GM06990 (cell line): ENCODE data around the gene TEX38.

Source experiments
- DNase-seq: peaks from one replicate; pipeline ENCODE4 v3.0.0-alpha.2; 2011; ENCODE audit not compliant: insufficient read length; ENCODE audit errors: extremely low read depth
- H3K27me3 ChIP-seq: replicated peaks from 2 replicates; pipeline ENCODE4 v1.6.0; 2011; ENCODE audit warnings: low read length; ENCODE audit not compliant: control insufficient read depth, insufficient read depth
- H3K36me3 ChIP-seq: 2 replicates; pipeline ENCODE4 v1.5.1; 2011; ENCODE audit warnings: low read length; ENCODE audit not compliant: control insufficient read depth, insufficient read depth
- H3K4me3 ChIP-seq: replicated peaks from 2 replicates; pipeline ENCODE4 v1.5.1; 2011; ENCODE audit warnings: low read depth, mild to moderate bottlenecking, control low read depth, low read length
- TF ChIP-seq, protein P1 (sequence below): IDR thresholded peaks from 2 replicates; pipeline ENCODE4 v1.5.1; 2011; ENCODE audit warnings: low read length, control low read depth, mild to moderate bottlenecking, inconsistent platforms; ENCODE audit not compliant: insufficient read depth, poor library complexity, severe bottlenecking

Gene TEX38

DNA sequence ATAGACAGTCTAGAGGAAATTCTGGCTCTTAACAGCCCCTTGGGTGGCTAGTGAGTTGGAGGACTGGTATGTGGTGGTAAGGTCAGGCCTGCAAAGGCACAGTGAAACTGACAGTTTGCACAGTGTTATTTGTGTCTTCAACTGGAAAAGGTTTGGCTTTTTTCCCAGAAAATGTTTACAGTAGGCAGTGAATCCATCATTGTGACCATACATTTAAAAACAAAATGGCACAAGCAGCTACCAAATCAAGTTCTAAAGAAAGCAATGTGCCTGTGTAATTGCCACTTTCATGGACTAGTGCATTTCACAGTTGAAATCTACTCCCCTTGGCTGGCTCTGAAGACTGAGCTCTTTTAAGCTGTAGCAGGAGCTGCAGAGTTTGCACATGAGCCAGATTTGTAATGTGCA is 28.3 kb upstream of the TEX38 start:
- no peaks in the 10 kb centered on the region for H3K27me3 ChIP-seq
- no peaks in the 10 kb centered on the region; the same call in 1 of the 2 replicates for H3K36me3 ChIP-seq
- H3K4me3 ChIP-seq: no peak overlapping the region
- no peak for DNase-seq
- TF ChIP-seq, protein P1, sequence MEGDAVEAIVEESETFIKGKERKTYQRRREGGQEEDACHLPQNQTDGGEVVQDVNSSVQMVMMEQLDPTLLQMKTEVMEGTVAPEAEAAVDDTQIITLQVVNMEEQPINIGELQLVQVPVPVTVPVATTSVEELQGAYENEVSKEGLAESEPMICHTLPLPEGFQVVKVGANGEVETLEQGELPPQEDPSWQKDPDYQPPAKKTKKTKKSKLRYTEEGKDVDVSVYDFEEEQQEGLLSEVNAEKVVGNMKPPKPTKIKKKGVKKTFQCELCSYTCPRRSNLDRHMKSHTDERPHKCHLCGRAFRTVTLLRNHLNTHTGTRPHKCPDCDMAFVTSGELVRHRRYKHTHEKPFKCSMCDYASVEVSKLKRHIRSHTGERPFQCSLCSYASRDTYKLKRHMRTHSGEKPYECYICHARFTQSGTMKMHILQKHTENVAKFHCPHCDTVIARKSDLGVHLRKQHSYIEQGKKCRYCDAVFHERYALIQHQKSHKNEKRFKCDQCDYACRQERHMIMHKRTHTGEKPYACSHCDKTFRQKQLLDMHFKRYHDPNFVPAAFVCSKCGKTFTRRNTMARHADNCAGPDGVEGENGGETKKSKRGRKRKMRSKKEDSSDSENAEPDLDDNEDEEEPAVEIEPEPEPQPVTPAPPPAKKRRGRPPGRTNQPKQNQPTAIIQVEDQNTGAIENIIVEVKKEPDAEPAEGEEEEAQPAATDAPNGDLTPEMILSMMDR: no peak

DNA sequence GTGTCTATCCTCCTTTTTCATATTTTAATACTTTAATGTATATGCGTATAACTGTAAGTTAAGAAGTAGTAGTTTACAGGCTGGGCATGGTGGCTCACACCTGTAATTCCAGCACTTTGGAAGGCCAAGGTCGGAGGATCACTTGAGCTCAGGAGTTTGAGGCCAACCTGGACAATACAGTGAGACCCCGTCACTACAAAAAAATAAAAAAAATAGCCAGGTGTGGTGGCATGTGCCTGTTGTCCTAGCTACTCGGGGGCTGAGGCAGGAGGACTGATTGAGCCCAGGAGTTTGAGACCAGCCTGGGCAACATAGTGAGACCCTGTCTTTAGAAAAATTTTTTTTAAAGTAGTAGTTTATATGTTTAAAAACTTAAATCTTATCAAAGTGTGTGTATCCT is 25.8 kb upstream of the TEX38 start:
- no peak for DNase-seq
- TF ChIP-seq, protein P1: no peak
- Histone ChIP-seq H3K27me3 (no peaks in the 10 kb centered on the region), H3K4me3 (no peak overlapping the region), H3K36me3 (no peaks in the 10 kb centered on the region; the same call in 1 of the 2 replicates)

DNA sequence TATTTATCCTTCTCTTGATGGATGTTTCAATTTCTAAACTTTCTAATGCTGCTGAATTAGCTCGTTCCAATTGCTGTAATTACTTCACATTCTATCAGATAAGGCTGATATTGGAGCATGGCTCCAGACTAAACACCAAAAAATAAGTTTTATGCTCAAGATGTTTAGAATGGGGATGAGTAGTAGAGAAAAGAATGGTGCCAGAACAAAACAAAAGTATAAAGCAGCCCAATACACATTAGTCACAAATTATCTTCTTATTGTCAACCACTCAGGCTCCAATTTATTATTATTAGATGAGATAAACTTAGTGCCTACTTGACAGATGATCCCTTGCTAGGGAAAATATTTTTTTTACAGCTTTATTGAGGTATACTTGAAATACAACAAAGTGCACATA is 25.3 kb upstream of the TEX38 start:
- Histone ChIP-seq H3K27me3 (no peaks in the 10 kb centered on the region), H3K4me3 (no peak overlapping the region), H3K36me3 (no peaks in the 10 kb centered on the region; the same call in 1 of the 2 replicates)
- TF ChIP-seq, protein P1: no peak
- no peak for DNase-seq

DNA sequence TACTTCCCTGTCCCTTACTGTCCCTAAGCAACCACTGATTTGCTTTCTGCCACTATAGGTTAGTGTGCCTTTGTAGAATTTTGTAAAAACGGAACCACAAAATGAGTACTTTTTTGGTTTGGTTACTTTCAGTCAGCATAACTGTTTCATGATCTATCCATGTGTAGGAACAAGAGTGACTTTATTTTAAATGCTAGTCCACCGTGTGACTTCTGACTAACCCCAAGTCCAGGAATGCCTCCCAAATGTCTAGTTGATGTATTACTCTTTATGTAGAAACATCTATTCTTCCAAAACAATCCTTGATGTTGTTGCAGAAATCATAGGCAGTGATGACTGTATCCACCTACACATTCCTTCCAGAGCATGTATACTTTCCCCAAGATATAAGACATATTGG is 24.8 kb upstream of the TEX38 start:
- TF ChIP-seq, protein P1: no peak
- no peak overlapping the region for H3K4me3 ChIP-seq
- no peaks in the 10 kb centered on the region; the same call in 1 of the 2 replicates for H3K36me3 ChIP-seq
- no peak for DNase-seq
- H3K27me3 ChIP-seq: no peaks in the 10 kb centered on the region

DNA sequence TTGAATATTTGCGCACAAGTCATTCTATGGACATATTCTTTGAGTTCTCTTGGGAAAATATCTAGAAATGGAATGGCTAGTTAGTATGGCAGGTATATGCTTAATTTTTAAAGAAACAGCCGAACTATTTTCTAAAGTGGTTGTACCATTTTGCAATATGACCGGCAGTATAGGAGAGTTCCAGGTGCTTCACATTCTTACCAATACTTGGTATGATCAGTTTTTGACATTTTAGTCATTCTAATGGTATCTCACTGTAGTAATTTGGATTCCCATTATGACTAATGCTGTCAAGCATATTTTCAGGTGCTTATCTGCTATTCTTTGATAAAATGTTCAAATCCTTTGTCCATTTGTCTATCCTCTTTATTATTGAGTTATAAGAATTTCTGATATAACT is 24.0 kb upstream of the TEX38 start:
- Histone ChIP-seq H3K4me3 (no peak overlapping the region), H3K36me3 (no peaks in the 10 kb centered on the region; the same call in 1 of the 2 replicates), H3K27me3 (no peaks in the 10 kb centered on the region)
- TF ChIP-seq, protein P1: no peak
- DNase-seq: no peak

DNA sequence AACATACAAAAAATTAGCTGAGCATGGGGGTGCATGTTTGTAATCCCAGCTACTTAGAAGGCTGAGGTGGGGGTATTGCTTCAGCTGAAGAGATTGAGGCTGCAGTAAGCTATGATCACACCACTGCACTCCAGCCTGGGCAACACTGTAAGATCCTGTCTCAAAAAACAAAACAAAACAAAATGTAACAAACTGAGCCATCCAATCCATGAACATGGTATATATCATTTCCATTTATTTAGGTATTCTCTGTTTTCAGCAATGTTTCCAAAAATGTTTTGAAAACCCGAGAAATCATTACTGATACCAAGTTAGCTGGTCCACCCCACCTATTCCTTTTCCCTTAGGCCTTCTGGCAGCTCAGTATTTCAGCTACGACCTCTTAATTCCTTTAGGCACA is 21.9 kb upstream of the TEX38 start:
- Histone ChIP-seq H3K27me3 (no peaks in the 10 kb centered on the region), H3K36me3 (no peaks in the 10 kb centered on the region; the same call in 1 of the 2 replicates)
- TF ChIP-seq, protein P1: no peak

More for the DNA sequence above, 21.9 kb upstream of the TEX38 start:
- no peak overlapping the region for H3K4me3 ChIP-seq
- DNase-seq: no peak
